Astrocyte (in vitro differentiated cells and primary cell): ENCODE measurements around the gene ADCY4. TPM values are rescaled to one million over a fixed set of nuclear protein-coding genes. Genes with fewer than 3 reads are reported as not detected.
A peak's percentile ranks its signal among the peaks of the same experiment; 100 is the strongest.

Experiments used
- DNase-seq: peaks from one replicate; pipeline ENCODE4 v3.0.0-alpha.2; 2010; ENCODE audit warnings: low read depth
- FAIRE-seq: peaks from 2 replicates; lab custom pipeline; 2011; peaks lifted over from hg19 to GRCh38; lab: Jason Lieb, UNC
- H2AFZ ChIP-seq: 2 replicates; pipeline ENCODE4 v1.6.0; 2012; ENCODE audit warnings: low read depth, low read length, inconsistent platforms
- H3K27ac ChIP-seq: 2 replicates; pipeline ENCODE4 v1.5.1; 2011; ENCODE audit warnings: low read depth, low read length, inconsistent platforms
- H3K27me3 ChIP-seq: 2 replicates; pipeline ENCODE4 v1.6.0; 2011; ENCODE audit warnings: low read length, inconsistent platforms; ENCODE audit not compliant: insufficient read depth
- H3K36me3 ChIP-seq: 2 replicates; pipeline ENCODE4 v1.5.1; 2011; ENCODE audit warnings: low read length, inconsistent platforms; ENCODE audit not compliant: insufficient read depth
- H3K4me1 ChIP-seq: 2 replicates; pipeline ENCODE4 v1.5.1; 2011; ENCODE audit warnings: low read length, inconsistent platforms; ENCODE audit not compliant: insufficient read depth
- H3K4me2 ChIP-seq: 2 replicates; pipeline ENCODE4 v1.6.0; 2012; ENCODE audit warnings: low read length, inconsistent platforms
- H3K4me3 ChIP-seq: 2 replicates; pipeline ENCODE4 v1.5.1; 2011; ENCODE audit warnings: low read depth, mild to moderate bottlenecking, low read length, inconsistent platforms; ENCODE audit not compliant: insufficient read depth
- H3K79me2 ChIP-seq: 2 replicates; pipeline ENCODE4 v1.6.0; 2012; ENCODE audit warnings: mild to moderate bottlenecking, low read length, inconsistent platforms; ENCODE audit not compliant: insufficient read depth
- H3K9ac ChIP-seq: 2 replicates; pipeline ENCODE4 v1.6.0; 2012; ENCODE audit warnings: mild to moderate bottlenecking, low read length, inconsistent platforms
- H3K9me3 ChIP-seq: 2 replicates; pipeline ENCODE4 v1.5.1; 2012; ENCODE audit warnings: low read depth, mild to moderate bottlenecking, low read length, inconsistent platforms; ENCODE audit not compliant: insufficient read depth
- H4K20me1 ChIP-seq: 2 replicates; pipeline ENCODE4 v1.6.0; 2012; ENCODE audit warnings: low read length, inconsistent platforms; ENCODE audit not compliant: insufficient read depth
- H3K27ac Mint-ChIP-seq: one replicate; pipeline ENCODE4 v1.8.0; 2021; ENCODE audit warnings: mild to moderate bottlenecking, mixed read lengths; ENCODE audit not compliant: unreplicated experiment
- H3K27me3 Mint-ChIP-seq: one replicate; pipeline ENCODE4 v1.8.0; 2021; ENCODE audit warnings: low read depth, mixed read lengths; ENCODE audit not compliant: unreplicated experiment
- H3K36me3 Mint-ChIP-seq: one replicate; pipeline ENCODE4 v1.8.0; 2021; ENCODE audit warnings: low read depth, mixed read lengths; ENCODE audit not compliant: unreplicated experiment
- H3K4me1 Mint-ChIP-seq: one replicate; pipeline ENCODE4 v1.8.0; 2021; ENCODE audit warnings: low read depth, mixed read lengths; ENCODE audit not compliant: unreplicated experiment
- H3K4me3 Mint-ChIP-seq: one replicate; pipeline ENCODE4 v1.8.0; 2021; ENCODE audit warnings: mild to moderate bottlenecking, moderate library complexity, mixed read lengths; ENCODE audit not compliant: unreplicated experiment
- H3K9me3 Mint-ChIP-seq: one replicate; pipeline ENCODE4 v1.8.0; 2021; ENCODE audit warnings: mild to moderate bottlenecking, mixed read lengths; ENCODE audit not compliant: unreplicated experiment
- EZH2 ChIP-seq: IDR thresholded peaks from 2 replicates; pipeline ENCODE4 v1.6.1; 2012; ENCODE audit warnings: mild to moderate bottlenecking, low read length, inconsistent platforms; ENCODE audit not compliant: insufficient read depth
- total RNA-seq: library from RNA; stranded (reverse); gene quantifications from 2 replicates; pipeline ENCODE4 v1.2.1, GENCODE V29; 2021
- TF ChIP-seq, protein P1 (sequence below): IDR thresholded peaks from 2 replicates; pipeline ENCODE4 v1.5.1; 2011; ENCODE audit warnings: low read depth, mild to moderate bottlenecking, inconsistent platforms, low read length, moderate library complexity; ENCODE audit not compliant: insufficient read depth

ADCY4 gene
- total RNA-seq, 1 donor from 2014 or later: 0.32 TPM

DNA sequence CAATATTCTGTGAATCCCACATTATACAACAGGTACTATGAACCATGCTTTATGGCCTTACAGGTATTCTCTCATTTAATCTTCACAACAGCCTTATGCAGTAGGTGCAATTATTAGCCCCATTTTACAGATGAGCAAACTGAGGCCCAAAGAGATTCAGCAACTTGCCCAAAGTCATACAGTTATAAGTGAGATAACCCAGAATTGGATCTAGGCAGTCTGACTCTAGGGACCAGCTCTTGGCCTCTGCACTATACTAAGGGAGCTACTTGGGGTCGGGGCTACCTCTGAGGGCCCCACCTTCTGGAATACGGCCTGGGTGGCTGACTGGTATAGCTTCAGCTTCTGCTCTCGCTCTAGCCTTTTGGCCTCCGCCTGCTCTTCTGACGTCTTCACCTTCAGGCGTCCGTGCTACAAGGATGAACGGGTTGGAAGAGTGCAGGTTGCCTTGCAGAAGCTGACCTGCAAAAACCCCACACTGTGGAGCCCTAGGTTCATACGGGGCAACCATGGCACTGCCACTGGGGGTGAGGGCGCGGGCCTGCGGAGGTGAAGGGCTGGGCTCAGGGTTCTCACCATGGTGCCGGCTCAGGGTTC, 64.2 kb downstream of the ADCY4 start:
- H3K27ac ChIP-seq: peak overlapping the region; percentile 92
- no peaks in the 10 kb centered on the region for H3K9me3 ChIP-seq
- H3K4me1 ChIP-seq: peaks cover 5% of the 10 kb centered on the region
- H3K4me3 ChIP-seq: peak overlapping the region; percentile 82
- no peak for FAIRE-seq
- no peaks in the 10 kb centered on the region for H3K79me2 ChIP-seq
- Mint-ChIP-seq H3K4me3 (peak overlapping the region; percentile 92), H3K36me3 (peaks cover 25% of the 10 kb centered on the region), H3K27ac (peak overlapping the region; percentile 93), H3K9me3 (no peaks in the 10 kb centered on the region), H3K4me1 (peaks cover 7% of the 10 kb centered on the region), H3K27me3 (no peaks in the 10 kb centered on the region)
- peak overlapping the region; percentile 93 for H2AFZ ChIP-seq
- peak overlapping the region; percentile 94 for H3K4me2 ChIP-seq
- TF ChIP-seq EZH2: no peak
- TF ChIP-seq, protein P1, sequence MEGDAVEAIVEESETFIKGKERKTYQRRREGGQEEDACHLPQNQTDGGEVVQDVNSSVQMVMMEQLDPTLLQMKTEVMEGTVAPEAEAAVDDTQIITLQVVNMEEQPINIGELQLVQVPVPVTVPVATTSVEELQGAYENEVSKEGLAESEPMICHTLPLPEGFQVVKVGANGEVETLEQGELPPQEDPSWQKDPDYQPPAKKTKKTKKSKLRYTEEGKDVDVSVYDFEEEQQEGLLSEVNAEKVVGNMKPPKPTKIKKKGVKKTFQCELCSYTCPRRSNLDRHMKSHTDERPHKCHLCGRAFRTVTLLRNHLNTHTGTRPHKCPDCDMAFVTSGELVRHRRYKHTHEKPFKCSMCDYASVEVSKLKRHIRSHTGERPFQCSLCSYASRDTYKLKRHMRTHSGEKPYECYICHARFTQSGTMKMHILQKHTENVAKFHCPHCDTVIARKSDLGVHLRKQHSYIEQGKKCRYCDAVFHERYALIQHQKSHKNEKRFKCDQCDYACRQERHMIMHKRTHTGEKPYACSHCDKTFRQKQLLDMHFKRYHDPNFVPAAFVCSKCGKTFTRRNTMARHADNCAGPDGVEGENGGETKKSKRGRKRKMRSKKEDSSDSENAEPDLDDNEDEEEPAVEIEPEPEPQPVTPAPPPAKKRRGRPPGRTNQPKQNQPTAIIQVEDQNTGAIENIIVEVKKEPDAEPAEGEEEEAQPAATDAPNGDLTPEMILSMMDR: no peak
- H3K36me3 ChIP-seq: peaks cover 7% of the 10 kb centered on the region
- no peaks in the 10 kb centered on the region for H4K20me1 ChIP-seq
- H3K9ac ChIP-seq: peak overlapping the region; percentile 94
- no peaks in the 10 kb centered on the region for H3K27me3 ChIP-seq
- no peak for DNase-seq

DNA sequence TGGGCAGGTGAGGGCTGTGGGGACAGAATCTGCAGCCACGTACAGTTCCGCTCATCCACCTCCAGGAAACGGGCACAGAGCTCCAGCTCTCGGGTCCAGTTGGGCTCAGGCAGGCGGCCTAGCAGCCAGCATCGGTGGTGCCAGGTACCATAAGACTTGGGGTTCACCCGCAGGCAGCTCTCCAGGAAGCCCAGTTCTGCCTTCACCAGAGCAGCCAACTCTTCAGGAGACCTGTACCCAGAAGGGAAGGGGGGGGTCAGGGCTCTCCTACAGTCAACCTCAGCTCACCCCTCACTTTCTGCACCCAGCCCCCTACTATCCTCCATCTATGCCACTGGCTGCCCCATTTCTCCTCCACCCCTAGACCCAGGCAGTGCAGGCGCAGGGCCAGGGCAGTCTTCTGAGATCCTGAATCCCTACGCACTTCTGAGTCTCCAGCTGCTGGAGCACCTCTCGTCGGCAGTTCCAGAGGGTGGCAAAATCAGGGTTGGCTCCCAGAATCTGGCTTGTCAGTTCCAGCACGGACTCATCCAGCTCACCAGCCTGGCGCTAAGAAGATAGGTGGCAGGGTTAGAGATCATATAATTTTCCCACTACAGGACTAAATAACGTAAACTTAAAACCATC, 64.8 kb downstream of the ADCY4 start:
- Mint-ChIP-seq H3K27ac (no peak overlapping the region), H3K4me3 (peak overlapping the region; percentile 92), H3K9me3 (no peaks in the 10 kb centered on the region), H3K36me3 (peaks cover 28% of the 10 kb centered on the region), H3K27me3 (no peaks in the 10 kb centered on the region), H3K4me1 (peaks cover 7% of the 10 kb centered on the region)
- Histone ChIP-seq H3K27me3 (no peaks in the 10 kb centered on the region), H4K20me1 (no peaks in the 10 kb centered on the region), H2AFZ (no peak overlapping the region), H3K36me3 (peaks cover 7% of the 10 kb centered on the region), H3K79me2 (no peaks in the 10 kb centered on the region), H3K4me1 (peaks cover 5% of the 10 kb centered on the region), H3K4me2 (no peak overlapping the region), H3K9ac (no peak overlapping the region), H3K9me3 (no peaks in the 10 kb centered on the region), H3K27ac (no peak overlapping the region), H3K4me3 (no peak overlapping the region)
- no peak for DNase-seq
- TF ChIP-seq, protein P1: no peak
- TF ChIP-seq EZH2: no peak
- no peak for FAIRE-seq

DNA sequence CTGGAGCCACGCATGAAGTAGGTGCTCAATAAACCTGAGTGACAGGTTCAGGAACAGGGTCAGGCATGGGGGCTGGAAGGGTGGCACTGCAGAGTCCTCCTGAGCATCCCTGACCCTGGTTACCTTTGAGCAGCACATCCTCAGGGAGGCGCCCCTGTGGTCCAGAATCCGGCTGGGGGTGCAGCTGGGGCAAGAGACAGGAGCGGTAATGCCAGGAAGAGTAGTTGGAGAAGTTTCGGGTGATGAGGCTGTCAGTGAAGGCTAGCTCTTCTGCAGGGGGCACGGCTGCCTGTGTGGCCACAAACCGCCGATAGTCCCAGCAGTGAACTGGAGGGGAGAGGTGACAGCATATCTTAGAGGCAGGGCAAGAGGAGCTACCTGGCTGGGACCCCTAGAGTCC, 65.5 kb downstream of the ADCY4 start:
- no peak overlapping the region for H3K4me3 ChIP-seq
- peaks cover 5% of the 10 kb centered on the region for H3K4me1 ChIP-seq
- H3K79me2 ChIP-seq: no peaks in the 10 kb centered on the region
- Mint-ChIP-seq H3K4me1 (peaks cover 7% of the 10 kb centered on the region), H3K4me3 (no peak overlapping the region), H3K36me3 (peaks cover 29% of the 10 kb centered on the region), H3K27ac (no peak overlapping the region), H3K27me3 (no peaks in the 10 kb centered on the region), H3K9me3 (no peaks in the 10 kb centered on the region)
- DNase-seq: no peak
- no peak overlapping the region for H3K27ac ChIP-seq
- no peaks in the 10 kb centered on the region for H3K9me3 ChIP-seq
- no peaks in the 10 kb centered on the region for H4K20me1 ChIP-seq
- TF ChIP-seq, protein P1: no peak
- no peak for TF ChIP-seq EZH2
- H3K9ac ChIP-seq: no peak overlapping the region
- no peaks in the 10 kb centered on the region for H3K27me3 ChIP-seq
- no peak for FAIRE-seq
- H3K4me2 ChIP-seq: no peak overlapping the region
- peaks cover 7% of the 10 kb centered on the region for H3K36me3 ChIP-seq
- no peak overlapping the region for H2AFZ ChIP-seq
